ENCODE results near the gene ELAVL2. TPM values are rescaled to one million over a fixed set of nuclear protein-coding genes. Genes with fewer than 3 reads are reported as not detected.

The ELAVL2 gene
- total and polyA plus RNA-seq, 9 of the 15 experiments (the other 6 are each of a cell fraction or from before 2014, with no cell fraction given), result not detected

GRCh38 chr9:23850690-23851629 is 24.9 kb upstream of the ELAVL2 start (continued):
- TF ChIP-seq CREB3L1 (IDR thresholded peaks at IDR 0.05; ENCODE audit: borderline replicate concordance, low read depth), result no peak
- TF ChIP-seq GATAD2B (IDR thresholded peaks at IDR 0.05; ENCODE audit: borderline replicate concordance), result no peak

GRCh38 chr9:23850242-23850689 is 24.2 kb upstream of the ELAVL2 start:
- Histone ChIP-seq H3K27me3 (ENCODE audit: control insufficient read depth in 2 of 2, insufficient read depth in 2 of 2, low read length in 2 of 2) (no peaks in the 10 kb centered on the region), H3K4me1 (replicated peaks in 1 of 2; ENCODE audit: control insufficient read depth in 2 of 2, insufficient read depth in 2 of 2, low read length in 2 of 2) (no peaks in the 10 kb centered on the region), H3K4me3 (no peak overlapping the region), H2AFZ (ENCODE audit: low read depth, low read length) (no peak overlapping the region), H4K20me1 (replicated peaks; ENCODE audit: control insufficient read depth, insufficient read depth, low read length) (no peaks in the 10 kb centered on the region), H3K4me2 (ENCODE audit: insufficient read depth, low read length) (no peak overlapping the region), H3K36me3 (ENCODE audit: control insufficient read depth, insufficient read depth, low read length) (no peaks in the 10 kb centered on the region), H3K27ac (ENCODE audit: extremely low read depth, low read depth, low read length) (no peak overlapping the region), H3K9me3 (replicated peaks; ENCODE audit: control insufficient read depth, insufficient read depth, low read depth, low read length) (no peaks in the 10 kb centered on the region), H3K9me1 (ENCODE audit: control insufficient read depth, insufficient read depth, low read length) (no peaks in the 10 kb centered on the region), H3K9ac (ENCODE audit: insufficient read depth in 1 of 2, low read depth in 2 of 2, low read length in 2 of 2) (no peak overlapping the region), H3K79me2 (ENCODE audit: control insufficient read depth, insufficient read depth, low read length) (no peaks in the 10 kb centered on the region)
- CTCF ChIA-PET (ENCODE audit: low intra/inter-chr PET ratio), result no interaction called here
- POLR2A ChIA-PET, result no interaction called here
- no TSS peak for BruUV-seq (replicated peaks)
- DNase-seq (ENCODE audit: extremely low read depth in 1 of 4, low spot score in 3 of 4) (no peak), FAIRE-seq (no peak), ATAC-seq (no peak)
- intact Hi-C loops (cut with micrococcal nuclease) (no loop called here), in situ Hi-C loops (cut with MboI) (no loop called here)
- WGBS (ENCODE audit: insufficient coverage, low coverage, missing lambda C conversion rate), result no CpG with 5 or more reads among the region's 17 CpGs
- no peak for TF ChIP-seq SRSF7 (optimal IDR thresholded peaks at IDR 0.05; ENCODE audit: low read depth, low read length)
- no peak for TF ChIP-seq XRCC3 (IDR thresholded peaks at IDR 0.05)
- TF ChIP-seq NFATC3 (IDR thresholded peaks at IDR 0.05), result no peak
- no peak for TF ChIP-seq SMARCE1 (IDR thresholded peaks at IDR 0.05)
- no peak for TF ChIP-seq ZC3H11A (IDR thresholded peaks at IDR 0.05; ENCODE audit: low read depth, low read length)
- no peak for TF ChIP-seq ZNF324 (CRISPR knock-in tag; IDR thresholded peaks at IDR 0.05)
- no peak for TF ChIP-seq CC2D1A (IDR thresholded peaks at IDR 0.05)
- no peak for TF ChIP-seq SMAD3 (CRISPR knock-in tag; conservative IDR thresholded peaks at IDR 0.05)
- TF ChIP-seq ZFP30 (CRISPR knock-in tag; IDR thresholded peaks at IDR 0.05; ENCODE audit: borderline replicate concordance), result no peak
- no peak for TF ChIP-seq POLR3G (IDR thresholded peaks at IDR 0.05; ENCODE audit: extremely low read depth, insufficient read length, insufficient replicate concordance)
